Parietal lobe (tissue), 2 donors: ENCODE measurements around the gene MAPT. TPM values are rescaled to one million over a fixed set of nuclear protein-coding genes. Genes with fewer than 3 reads are reported as not detected.

Experiments
- small RNA-seq: library from RNA; depleted of rRNA; stranded (forward); fragments of <200 nt; gene quantifications from one replicate; pipeline ENCODE3, GENCODE V24; 2014; ENCODE audit warnings: low replicate concordance
- total RNA-seq: library from RNA; depleted of rRNA; stranded (reverse); fragments of >200 nt; gene quantifications from one replicate; pipeline ENCODE4 v1.2.3, GENCODE V29; 2014

The MAPT gene
- 215 TPM for total RNA-seq

DNA sequence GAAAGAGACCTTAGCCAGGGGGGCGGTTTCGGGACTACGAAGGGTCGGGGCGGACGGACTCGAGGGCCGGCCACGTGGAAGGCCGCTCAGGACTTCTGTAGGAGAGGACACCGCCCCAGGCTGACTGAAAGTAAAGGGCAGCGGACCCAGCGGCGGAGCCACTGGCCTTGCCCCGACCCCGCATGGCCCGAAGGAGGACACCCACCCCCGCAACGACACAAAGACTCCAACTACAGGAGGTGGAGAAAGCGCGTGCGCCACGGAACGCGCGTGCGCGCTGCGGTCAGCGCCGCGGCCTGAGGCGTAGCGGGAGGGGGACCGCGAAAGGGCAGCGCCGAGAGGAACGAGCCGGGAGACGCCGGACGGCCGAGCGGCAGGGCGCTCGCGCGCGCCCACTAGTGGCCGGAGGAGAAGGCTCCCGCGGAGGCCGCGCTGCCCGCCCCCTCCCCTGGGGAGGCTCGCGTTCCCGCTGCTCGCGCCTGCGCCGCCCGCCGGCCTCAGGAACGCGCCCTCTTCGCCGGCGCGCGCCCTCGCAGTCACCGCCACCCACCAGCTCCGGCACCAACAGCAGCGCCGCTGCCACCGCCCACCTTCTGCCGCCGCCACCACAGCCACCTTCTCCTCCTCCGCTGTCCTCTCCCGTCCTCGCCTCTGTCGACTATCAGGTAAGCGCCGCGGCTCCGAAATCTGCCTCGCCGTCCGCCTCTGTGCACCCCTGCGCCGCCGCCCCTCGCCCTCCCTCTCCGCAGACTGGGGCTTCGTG lies at the start of gene MAPT:
Gene MAPT (plus strand): TSS at position 533 of the 763 bp plus-strand sequence. CDS start 67,784 bp downstream, outside the sequence.

DNA sequence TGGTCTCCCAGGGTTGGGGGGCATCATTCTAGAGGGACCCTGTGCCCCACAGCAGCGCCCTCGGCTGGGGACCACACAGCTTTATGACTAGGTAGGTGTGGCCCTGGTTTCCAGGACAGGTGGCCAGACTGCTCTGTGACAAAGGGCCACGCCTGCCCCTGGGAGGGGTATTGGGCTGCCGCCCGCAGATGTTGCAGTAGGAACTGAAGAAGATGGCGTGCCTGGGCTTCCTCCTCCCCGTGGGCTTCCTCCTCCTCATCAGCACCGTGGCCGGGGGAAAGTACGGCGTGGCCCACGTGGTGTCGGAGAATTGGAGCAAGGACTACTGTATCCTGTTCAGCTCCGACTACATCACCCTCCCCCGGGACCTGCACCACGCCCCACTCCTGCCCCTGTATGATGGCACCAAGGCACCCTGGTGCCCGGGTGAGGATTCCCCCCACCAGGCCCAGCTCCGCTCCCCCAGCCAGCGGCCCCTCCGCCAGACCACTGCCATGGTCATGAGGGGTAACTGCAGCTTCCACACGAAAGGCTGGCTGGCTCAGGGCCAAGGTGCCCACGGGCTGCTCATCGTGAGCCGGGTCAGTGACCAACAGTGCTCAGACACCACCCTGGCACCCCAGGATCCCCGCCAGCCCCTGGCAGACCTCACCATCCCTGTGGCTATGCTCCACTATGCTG lies 49.5 kb upstream of the MAPT start, which contains the start of gene SPPL2C:
Gene SPPL2C (plus strand): TSS at position 187 of the 681 bp plus-strand sequence. CDS start 26 bp downstream, at position 213.

GRCh38 chr17:45998987-45999899 lies 104.9 kb downstream of the MAPT start, which contains the start of gene STH:
Gene STH, plus strand, starts transcription at chr17:45999250. Its CDS starts 30 bp downstream, at chr17:45999280.

Small RNA genes lying within 50 kb of the gene (small RNA-seq; reads per million reads assigned to genes)
- not detected for gene RF00017

Other genes starting within 250 kb of the MAPT start
- gene CRHR1, start 110.2 kb upstream of the MAPT start, total RNA-seq = 16.6 TPM
- gene SPPL2C, start 49.7 kb upstream of the MAPT start, total RNA-seq = 0.63 TPM
- gene STH, start 104.7 kb downstream of the MAPT start, total RNA-seq = 26.6 TPM